CD14-positive monocyte (primary cell): ENCODE results near the gene ATP5PO. TPM values are rescaled to one million over a fixed set of nuclear protein-coding genes. Genes with fewer than 3 reads are reported as not detected.

Source experiments
- DNase-seq, 3 donors: peaks; one replicate each; pipeline ENCODE4 v3.0.0-alpha.2; 2011 to 2022
- H2AFZ ChIP-seq: 2 replicates; pipeline ENCODE4 v1.6.0; 2012; ENCODE audit warnings: mild to moderate bottlenecking, low read depth, low read length, inconsistent platforms; ENCODE audit not compliant: insufficient read depth, poor library complexity, severe bottlenecking
- H3K27ac ChIP-seq, 2 donors: 1 replicate in 1 of 2; 2 replicates in 1 of 2; pipeline ENCODE4 v1.5.1; 2012 to 2013; ENCODE audit warnings: low read length in 2 of 2, control low read depth in 1 of 2, inconsistent platforms in 1 of 2, low read depth in 1 of 2, mild to moderate bottlenecking in 1 of 2
- H3K27me3 ChIP-seq, 2 donors: one replicate each; pipeline versions ENCODE4 v1.6.0 to v1.6.1; 2011 to 2013; ENCODE audit warnings: low read length in 2 of 2; ENCODE audit not compliant: control insufficient read depth in 2 of 2, insufficient read depth in 2 of 2
- H3K36me3 ChIP-seq, 2 donors: replicated peaks in 1 of 2; 1 replicate in 1 of 2; 2 replicates in 1 of 2; pipeline versions ENCODE4 v1.5.1 to v1.6.1; 2012 to 2013; ENCODE audit warnings: low read length in 2 of 2, control low read depth in 1 of 2, inconsistent platforms in 1 of 2, mild to moderate bottlenecking in 1 of 2; ENCODE audit not compliant: insufficient read depth in 2 of 2, control insufficient read depth in 1 of 2
- H3K4me1 ChIP-seq, 2 donors: 1 replicate in 1 of 2; 2 replicates in 1 of 2; pipeline versions ENCODE4 v1.5.1 to v1.6.1; 2012 to 2013; ENCODE audit warnings: low read length in 2 of 2, control low read depth in 1 of 2, inconsistent platforms in 1 of 2, mild to moderate bottlenecking in 1 of 2, moderate library complexity in 1 of 2; ENCODE audit not compliant: insufficient read depth in 2 of 2, control insufficient read depth in 1 of 2
- H3K4me2 ChIP-seq: replicated peaks from 2 replicates; pipeline ENCODE3; 2012; ENCODE audit warnings: low read length, moderate library complexity, mild to moderate bottlenecking; ENCODE audit not compliant: poor library complexity, severe bottlenecking; ENCODE audit errors: extremely low read depth
- H3K4me3 ChIP-seq, 3 experiments: fragments of 200-600 bp in 1 of 3; sonication (generic) in 1 of 3; replicated peaks in 1 of 3; 1 replicate in 2 of 3; 2 replicates in 1 of 3; pipeline ENCODE4 v1.5.1; 2011 to 2013; ENCODE audit warnings: low read length in 3 of 3, mild to moderate bottlenecking in 3 of 3, control low read depth in 2 of 3, low read depth in 2 of 3, inconsistent platforms in 1 of 3, moderate library complexity in 1 of 3
- H3K79me2 ChIP-seq: 2 replicates; pipeline ENCODE4 v1.6.0; 2012; ENCODE audit warnings: mild to moderate bottlenecking, control low read depth, inconsistent platforms, low read length, moderate library complexity; ENCODE audit not compliant: insufficient read depth
- H3K9ac ChIP-seq: 2 replicates; pipeline ENCODE4 v1.6.0; 2017; ENCODE audit warnings: low read length, mild to moderate bottlenecking; ENCODE audit not compliant: insufficient read depth, poor library complexity, severe bottlenecking
- H3K9me3 ChIP-seq, 2 donors: replicated peaks in 1 of 2; 1 replicate in 1 of 2; 2 replicates in 1 of 2; pipeline versions ENCODE4 v1.5.1 to v1.6.1; 2012 to 2013; ENCODE audit warnings: low read length in 2 of 2, control low read depth in 1 of 2; ENCODE audit not compliant: control insufficient read depth in 1 of 2, insufficient read depth in 1 of 2
- H4K20me1 ChIP-seq: 2 replicates; pipeline ENCODE4 v1.6.0; 2012; ENCODE audit warnings: mild to moderate bottlenecking, low read length, control low read depth, moderate library complexity; ENCODE audit not compliant: insufficient read depth
- H3K27ac Mint-ChIP-seq, 7 donors: one replicate each; pipeline ENCODE4 v1.8.0; 2020; ENCODE audit warnings: mild to moderate bottlenecking in 7 of 7, mixed read lengths in 7 of 7, moderate library complexity in 6 of 7, inconsistent platforms in 2 of 7
- H3K27me3 Mint-ChIP-seq, 3 donors: one replicate each; pipeline ENCODE4 v1.8.0; 2021 to 2022; ENCODE audit warnings: low read depth in 3 of 3, mild to moderate bottlenecking in 3 of 3, mixed read lengths in 3 of 3, moderate library complexity in 3 of 3, inconsistent platforms in 1 of 3
- H3K36me3 Mint-ChIP-seq, 2 donors: one replicate each; pipeline ENCODE4 v1.8.0; 2020; ENCODE audit warnings: mixed read lengths in 2 of 2, inconsistent platforms in 1 of 2, mild to moderate bottlenecking in 1 of 2
- H3K4me1 Mint-ChIP-seq: one replicate; pipeline ENCODE4 v1.8.0; 2020; ENCODE audit warnings: mild to moderate bottlenecking, mixed read lengths
- H3K4me3 Mint-ChIP-seq, 2 donors: one replicate each; pipeline ENCODE4 v1.8.0; 2020; ENCODE audit warnings: mild to moderate bottlenecking in 2 of 2, mixed read lengths in 2 of 2, moderate library complexity in 1 of 2
- H3K9me3 Mint-ChIP-seq, 7 donors: one replicate each; pipeline ENCODE4 v1.8.0; 2020 to 2022; ENCODE audit warnings: mixed read lengths in 7 of 7, mild to moderate bottlenecking in 6 of 7, moderate library complexity in 6 of 7, inconsistent platforms in 2 of 7
- WGBS: methylation state at CpG from one replicate; pipeline ENCODE4 v1.1.5; 2013; ENCODE audit warnings: missing lambda C conversion rate; ENCODE audit not compliant: insufficient coverage; 5-methylcytosine and 5-hydroxymethylcytosine counted together
- intact Hi-C, 2 donors: fragments of 100-400 bp; cut with micrococcal nuclease; formaldehyde crosslinking; loops; one replicate each; pipeline versions ENCODE4 v1.15.0 to v1.15.1; 2023
- polyA plus RNA-seq, 3 donors: library from polyadenylated mRNA; depleted of rRNA in 1 of 3; unstranded in 2 of 3; stranded (reverse) in 1 of 3; fragments of 300-500 nt in 2 of 3; fragments of >200 nt in 1 of 3; fragmentation: Illumina TruSeq in 2 of 3; gene quantifications; 1 replicate in 2 of 3; 2 replicates in 1 of 3; pipeline ENCODE4 v1.2.3, GENCODE V29; 2012 to 2021
- TF ChIP-seq, protein P1 (sequence below): fragments of 200-600 bp; IDR thresholded peaks from one replicate; pipeline ENCODE4 v1.8.0; 2022; ENCODE audit warnings: antibody characterized with exemption, mild to moderate bottlenecking

Gene ATP5PO
- polyA plus RNA-seq, 3 donors, result 153 to 397 (median 393) TPM

DNA sequence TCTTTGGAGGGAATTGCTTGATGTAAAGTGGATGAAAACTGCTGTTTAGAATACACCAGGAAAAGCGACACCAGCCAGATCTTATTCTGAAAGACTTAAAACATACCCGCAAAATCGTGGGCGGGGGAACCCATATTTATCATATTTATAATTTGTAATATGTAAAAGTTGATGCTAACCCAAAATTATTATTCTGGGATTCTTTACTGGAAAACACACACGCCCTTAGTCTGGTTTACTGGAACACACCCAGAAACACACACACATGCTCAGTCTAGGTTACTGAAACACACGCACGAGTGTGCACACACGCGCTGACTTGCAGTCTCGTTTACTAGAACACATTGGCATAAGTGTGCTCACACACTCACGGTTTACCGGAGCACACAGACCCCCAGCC, 32.5 kb downstream of the ATP5PO start:
- Mint-ChIP-seq H3K4me1 (no peaks in the 10 kb centered on the region), H3K36me3 (no peaks in the 10 kb centered on the region), H3K27me3 (peaks cover 1 to 6% (median 2%) of the 10 kb centered on the region in 3 donors), H3K4me3 (no peak overlapping the region), H3K27ac (no peak overlapping the region), H3K9me3 (peaks cover 0 to 2% (median 0%) of the 10 kb centered on the region in 7 donors)
- H2AFZ ChIP-seq, result no peak overlapping the region
- TF ChIP-seq, protein P1, sequence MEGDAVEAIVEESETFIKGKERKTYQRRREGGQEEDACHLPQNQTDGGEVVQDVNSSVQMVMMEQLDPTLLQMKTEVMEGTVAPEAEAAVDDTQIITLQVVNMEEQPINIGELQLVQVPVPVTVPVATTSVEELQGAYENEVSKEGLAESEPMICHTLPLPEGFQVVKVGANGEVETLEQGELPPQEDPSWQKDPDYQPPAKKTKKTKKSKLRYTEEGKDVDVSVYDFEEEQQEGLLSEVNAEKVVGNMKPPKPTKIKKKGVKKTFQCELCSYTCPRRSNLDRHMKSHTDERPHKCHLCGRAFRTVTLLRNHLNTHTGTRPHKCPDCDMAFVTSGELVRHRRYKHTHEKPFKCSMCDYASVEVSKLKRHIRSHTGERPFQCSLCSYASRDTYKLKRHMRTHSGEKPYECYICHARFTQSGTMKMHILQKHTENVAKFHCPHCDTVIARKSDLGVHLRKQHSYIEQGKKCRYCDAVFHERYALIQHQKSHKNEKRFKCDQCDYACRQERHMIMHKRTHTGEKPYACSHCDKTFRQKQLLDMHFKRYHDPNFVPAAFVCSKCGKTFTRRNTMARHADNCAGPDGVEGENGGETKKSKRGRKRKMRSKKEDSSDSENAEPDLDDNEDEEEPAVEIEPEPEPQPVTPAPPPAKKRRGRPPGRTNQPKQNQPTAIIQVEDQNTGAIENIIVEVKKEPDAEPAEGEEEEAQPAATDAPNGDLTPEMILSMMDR, result no peak
- H3K4me2 ChIP-seq, result no peak overlapping the region
- no peak overlapping the region for H3K4me3 ChIP-seq
- H3K9me3 ChIP-seq, result no peaks in the 10 kb centered on the region
- no peaks in the 10 kb centered on the region for H4K20me1 ChIP-seq
- 93% methylated on average over 7 of the region's 12 CpGs for WGBS
- H3K27ac ChIP-seq, result no peak overlapping the region
- intact Hi-C loops, result no loop called here
- no peaks in the 10 kb centered on the region for H3K79me2 ChIP-seq
- H3K27me3 ChIP-seq, result no peaks in the 10 kb centered on the region
- H3K36me3 ChIP-seq, result no peaks in the 10 kb centered on the region
- no peak for DNase-seq
- H3K9ac ChIP-seq, result no peak overlapping the region
- H3K4me1 ChIP-seq, result no peaks in the 10 kb centered on the region

DNA sequence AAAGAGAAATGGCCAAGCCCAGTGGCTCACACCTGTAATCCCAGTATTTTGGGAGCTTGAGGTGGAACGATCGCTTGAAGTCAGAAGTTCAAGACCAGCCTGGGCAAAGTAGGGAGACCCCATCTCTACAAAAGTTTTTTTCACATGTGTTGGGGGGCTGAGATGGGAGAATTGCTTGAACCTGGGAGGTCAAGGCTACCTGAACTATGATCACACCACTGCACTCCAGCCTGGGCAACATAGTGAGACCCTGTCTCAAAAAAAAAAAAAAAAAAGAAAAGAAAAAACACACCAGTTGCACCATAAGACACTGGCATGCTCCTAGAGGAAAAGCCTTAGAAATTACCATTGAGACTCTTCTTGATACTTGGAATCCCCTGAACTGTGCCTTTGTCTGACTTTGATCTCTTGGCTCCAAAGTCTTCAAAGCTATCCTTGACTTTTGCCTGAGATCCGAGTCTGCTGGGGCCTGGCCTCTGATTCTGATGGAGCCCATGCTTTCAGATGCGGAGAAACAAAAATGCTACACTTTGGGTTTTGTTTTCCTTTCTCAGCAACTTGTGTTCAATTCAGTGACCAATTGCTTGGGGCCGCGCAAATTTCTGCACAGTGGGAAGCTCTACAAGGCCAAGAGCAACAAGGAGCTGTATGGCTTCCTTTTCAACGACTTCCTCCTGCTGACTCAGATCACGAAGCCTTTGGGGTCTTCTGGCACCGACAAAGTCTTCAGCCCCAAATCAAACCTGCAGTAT, 33.7 kb downstream of the ATP5PO start:
- H3K4me1 ChIP-seq, result no peaks in the 10 kb centered on the region
- no peak overlapping the region for H3K27ac ChIP-seq
- intact Hi-C loops, result no loop called here
- no peak overlapping the region for H3K9ac ChIP-seq
- 84% methylated on average over 5 of the region's 9 CpGs for WGBS
- H3K27ac Mint-ChIP-seq, result no peak overlapping the region
- H3K9me3 Mint-ChIP-seq, result peaks cover 0 to 2% (median 0%) of the 10 kb centered on the region in 7 donors
- H3K4me1 Mint-ChIP-seq, result no peaks in the 10 kb centered on the region
- no peaks in the 10 kb centered on the region for H3K36me3 ChIP-seq
- H4K20me1 ChIP-seq, result no peaks in the 10 kb centered on the region
- peaks cover 0 to 6% (median 1%) of the 10 kb centered on the region in 3 donors for H3K27me3 Mint-ChIP-seq
- no peak overlapping the region for H2AFZ ChIP-seq
- no peaks in the 10 kb centered on the region for H3K79me2 ChIP-seq
- H3K4me3 Mint-ChIP-seq, result no peak overlapping the region
- no peaks in the 10 kb centered on the region for H3K9me3 ChIP-seq
- H3K36me3 Mint-ChIP-seq, result no peaks in the 10 kb centered on the region
- no peaks in the 10 kb centered on the region for H3K27me3 ChIP-seq
- no peak overlapping the region for H3K4me3 ChIP-seq
- TF ChIP-seq, protein P1, result no peak
- no peak overlapping the region for H3K4me2 ChIP-seq
- DNase-seq, result no peak
